AG04450 (cell line): ENCODE data around the gene USP3. TPM values are rescaled to one million over a fixed set of nuclear protein-coding genes. Genes with fewer than 3 reads are reported as not detected.

ENCODE experiments used
- CTCF ChIA-PET: fragments of 300-600, 350-600 bp; formaldehyde crosslinking; extraction: SDS; loops from one replicate; lab custom pipeline; 2022; ENCODE audit warnings: antibody characterized with exemption, inconsistent platforms; lab: Charles Lee
- POLR2A ChIA-PET: fragments of 350-600 bp; formaldehyde crosslinking; extraction: SDS; loops from one replicate; lab custom pipeline; 2021; ENCODE audit warnings: antibody characterized with exemption, inconsistent platforms; lab: Yijun Ruan, JAX
- DNase-seq: peaks from one replicate; pipeline ENCODE4 v3.0.0-alpha.2; 2011; ENCODE audit warnings: low read depth, low spot score
- H3K27ac ChIP-seq: one replicate; pipeline ENCODE4 v1.5.1; 2012; ENCODE audit warnings: low read depth, low read length, control low read depth
- H3K27me3 ChIP-seq: one replicate; pipeline ENCODE4 v1.6.0; 2012; ENCODE audit warnings: low read length; ENCODE audit not compliant: control insufficient read depth, insufficient read depth
- H3K4me3 ChIP-seq: 2 replicates; pipeline ENCODE4 v1.5.1; 2011; ENCODE audit warnings: mild to moderate bottlenecking, low read depth, low read length, control low read depth
- H3K9me3 ChIP-seq: 2 replicates; pipeline ENCODE4 v1.5.1; 2012; ENCODE audit warnings: low read length; ENCODE audit not compliant: control insufficient read depth, insufficient read depth
- CTCF ChIP-seq: IDR thresholded peaks from 2 replicates; pipeline ENCODE4 v1.5.1; 2011; ENCODE audit warnings: low read depth, low read length, control low read depth, inconsistent platforms
- polyA plus RNA-seq: library from polyadenylated mRNA; depleted of rRNA; stranded (reverse); fragments of >200 nt; gene quantifications from 2 replicates; pipeline ENCODE4 v1.2.3, GENCODE V29; 2011

USP3 gene
- polyA plus RNA-seq, 1 experiment, result 30.7 TPM

- Histone ChIP-seq H3K27me3 (no peaks in the 10 kb centered on the region), H3K27ac (no peak overlapping the region), H3K4me3 (no peak overlapping the region), H3K9me3 (no peaks in the 10 kb centered on the region)
- POLR2A ChIA-PET, result no interaction called here
- no peak for DNase-seq
- TF ChIP-seq CTCF, result no peak
- CTCF ChIA-PET, result interaction anchor here (1.4 kb wide), 2 partner anchors 17 to 127 kb away, joined by 3 to 4 read pairs; no protein-coding TSS in a partner anchor
These were observed 89.6 kb downstream of the USP3 start for GRCh38 chr15:63593705-63594671.

- TF ChIP-seq CTCF, result no peak
- Histone ChIP-seq H3K27me3 (no peaks in the 10 kb centered on the region), H3K4me3 (no peak overlapping the region), H3K9me3 (no peaks in the 10 kb centered on the region; the same call in 1 of the 2 replicates), H3K27ac (no peak overlapping the region)
- ChIA-PET POLR2A (no interaction called here), CTCF (no interaction called here)
- no peak for DNase-seq
These were observed 90.7 kb downstream of the USP3 start for GRCh38 chr15:63595065-63595464.

GRCh38 chr15:63595688-63596087 is 91.3 kb downstream of the USP3 start:
- no peak for TF ChIP-seq CTCF
- H3K27me3 ChIP-seq, result no peaks in the 10 kb centered on the region
- POLR2A ChIA-PET, result no interaction called here
- DNase-seq, result no peak
- no peak overlapping the region for H3K4me3 ChIP-seq
- CTCF ChIA-PET, result interaction anchor here (1.7 kb wide), 1 partner anchor 129 kb away, joined by 6 read pairs; no protein-coding TSS in a partner anchor
- H3K27ac ChIP-seq, result no peak overlapping the region
- no peaks in the 10 kb centered on the region; the same call in 1 of the 2 replicates for H3K9me3 ChIP-seq

GRCh38 chr15:63596676-63597037 is 92.3 kb downstream of the USP3 start:
- TF ChIP-seq CTCF, result no peak
- Histone ChIP-seq H3K4me3 (no peak overlapping the region), H3K9me3 (no peaks in the 10 kb centered on the region; the same call in 1 of the 2 replicates), H3K27me3 (no peaks in the 10 kb centered on the region), H3K27ac (peak overlapping the region; percentile 87)
- DNase-seq, result no peak
- CTCF ChIA-PET, result interaction anchor here (0.9 to 1.7 kb wide), 6 partner anchors 11 to 308 kb away, joined by 3 to 6 read pairs (median 3); no protein-coding TSS in a partner anchor
- POLR2A ChIA-PET, result interaction anchor here (1.0 to 1.7 kb wide), 3 partner anchors 9 to 92 kb away, joined by 4 to 8 read pairs (median 5); partner anchors contain the start of gene USP3
